ENCODE results near the gene MYRF.

GRCh38 chr11:61710019-61710418 lies 42.4 kb upstream of the MYRF start:
- TF ChIP-seq, protein P1, sequence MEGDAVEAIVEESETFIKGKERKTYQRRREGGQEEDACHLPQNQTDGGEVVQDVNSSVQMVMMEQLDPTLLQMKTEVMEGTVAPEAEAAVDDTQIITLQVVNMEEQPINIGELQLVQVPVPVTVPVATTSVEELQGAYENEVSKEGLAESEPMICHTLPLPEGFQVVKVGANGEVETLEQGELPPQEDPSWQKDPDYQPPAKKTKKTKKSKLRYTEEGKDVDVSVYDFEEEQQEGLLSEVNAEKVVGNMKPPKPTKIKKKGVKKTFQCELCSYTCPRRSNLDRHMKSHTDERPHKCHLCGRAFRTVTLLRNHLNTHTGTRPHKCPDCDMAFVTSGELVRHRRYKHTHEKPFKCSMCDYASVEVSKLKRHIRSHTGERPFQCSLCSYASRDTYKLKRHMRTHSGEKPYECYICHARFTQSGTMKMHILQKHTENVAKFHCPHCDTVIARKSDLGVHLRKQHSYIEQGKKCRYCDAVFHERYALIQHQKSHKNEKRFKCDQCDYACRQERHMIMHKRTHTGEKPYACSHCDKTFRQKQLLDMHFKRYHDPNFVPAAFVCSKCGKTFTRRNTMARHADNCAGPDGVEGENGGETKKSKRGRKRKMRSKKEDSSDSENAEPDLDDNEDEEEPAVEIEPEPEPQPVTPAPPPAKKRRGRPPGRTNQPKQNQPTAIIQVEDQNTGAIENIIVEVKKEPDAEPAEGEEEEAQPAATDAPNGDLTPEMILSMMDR (IDR thresholded peaks at IDR 0.05) = no peak
- no peak for TF ChIP-seq POLR2A (IDR thresholded peaks at IDR 0.05)

Measured in adrenal gland (tissue), 5 donors.